A549 (cell line): ENCODE measurements around the gene PDZK1IP1. TPM values are rescaled to one million over a fixed set of nuclear protein-coding genes. Genes with fewer than 3 reads are reported as not detected.

Source experiments
- ATAC-seq, 2 experiments: fragments of 200-7000 bp in 1 of 2; fragments of >200 bp in 1 of 2; cut with Nextera tagmentation in 1 of 2; cut with Tn5 transposase in 1 of 2; 3 replicates each; pipeline versions ENCODE4 v1.8.0 to v1.9.1; 2018 to 2020; ENCODE audit warnings: mild to moderate bottlenecking in 1 of 2, moderate library complexity in 1 of 2
- CTCF ChIA-PET: fragments of 300-600 bp; sonication (Branson Sonifier 250); formaldehyde crosslinking; extraction: SDS; loops from one replicate; lab custom pipeline; 2021; ENCODE audit warnings: antibody characterized with exemption, inconsistent platforms; lab: Yijun Ruan, JAX
- POLR2A ChIA-PET: fragments of 350-600 bp; formaldehyde crosslinking; extraction: SDS; loops from one replicate; lab custom pipeline; 2021; ENCODE audit warnings: antibody characterized with exemption, inconsistent platforms; lab: Yijun Ruan, JAX
- DNase-seq, 2 experiments: peaks; one replicate each; pipeline versions ENCODE4 v3.0.0 to v3.0.0-alpha.2; 2011 to 2016; ENCODE audit warnings: low read depth in 1 of 2, low spot score in 1 of 2
- FAIRE-seq: peaks from 2 replicates; lab custom pipeline; 2011; peaks lifted over from hg19 to GRCh38; lab: Jason Lieb, UNC
- H3K27ac ChIP-seq, 2 experiments: fragments of >200 bp; sonication (Bioruptor Twin); formaldehyde crosslinking; 3 replicates each; pipeline ENCODE4 v1.5.1; 2016 to 2017
- H3K4me1 ChIP-seq: fragments of >200 bp; sonication (Bioruptor Twin); formaldehyde crosslinking; 3 replicates; pipeline ENCODE4 v1.6.1; 2016
- H3K4me2 ChIP-seq: fragments of >200 bp; sonication (Bioruptor Twin); formaldehyde crosslinking; 3 replicates; pipeline ENCODE4 v1.6.1; 2016
- H3K4me3 ChIP-seq: fragments of >200 bp; sonication (Bioruptor Twin); formaldehyde crosslinking; 3 replicates; pipeline ENCODE4 v1.5.1; 2016
- H3K9me3 ChIP-seq: fragments of >200 bp; sonication (Bioruptor Twin); formaldehyde crosslinking; 3 replicates; pipeline ENCODE4 v1.6.1; 2016
- CEBPB ChIP-seq, 2 experiments: fragments of >200 bp in 1 of 2; sonication (Bioruptor Twin) in 1 of 2; formaldehyde crosslinking in 1 of 2; IDR thresholded peaks; 2 replicates each; pipeline ENCODE4 v1.6.1; 2012 to 2016
- CHD2 ChIP-seq: fragments of 150-350 bp; IDR thresholded peaks from 2 replicates; pipeline ENCODE4 v1.6.1; 2014; ENCODE audit warnings: low read length; ENCODE audit not compliant: partially characterized antibody
- EHMT2 ChIP-seq: fragments of 200-600 bp; sonication (generic); IDR thresholded peaks from 2 replicates; pipeline ENCODE4 v1.6.1; 2016; ENCODE audit warnings: antibody characterized with exemption, low read depth, mild to moderate bottlenecking, moderate library complexity
- ESRRA ChIP-seq: fragments of 150-350 bp; IDR thresholded peaks from 2 replicates; pipeline ENCODE4 v1.6.1; 2014; ENCODE audit warnings: mild to moderate bottlenecking, low read length, borderline replicate concordance
- FOSL2 ChIP-seq, 2 experiments: fragments of 450-650 bp in 1 of 2; fragments of >200 bp in 1 of 2; sonication (Bioruptor Twin) in 1 of 2; formaldehyde crosslinking; IDR thresholded peaks; 2 replicates each; pipeline versions ENCODE4 v1.5.0 to v1.6.1; 2016 to 2020; ENCODE audit warnings: mild to moderate bottlenecking in 1 of 2, moderate library complexity in 1 of 2
- FOXS1 ChIP-seq: fragments of 250-450 bp; sonication (Bioruptor Pico); IDR thresholded peaks from 2 replicates; pipeline ENCODE4 v1.5.0; 2020; ENCODE audit warnings: mild to moderate bottlenecking, moderate library complexity
- GATA3 ChIP-seq: IDR thresholded peaks from 2 replicates; pipeline ENCODE4 v1.6.1; 2012; ENCODE audit warnings: borderline replicate concordance
- HDAC2 ChIP-seq: fragments of 200-600 bp; sonication (generic); IDR thresholded peaks from 2 replicates; pipeline ENCODE4 v1.6.1; 2016
- HES2 ChIP-seq: fragments of >200 bp; sonication (Bioruptor Twin); formaldehyde crosslinking; IDR thresholded peaks from 2 replicates; pipeline ENCODE4 v1.6.1; 2016
- HEYL ChIP-seq: fragments of 250-450 bp; sonication (Bioruptor Pico); IDR thresholded peaks from 2 replicates; pipeline ENCODE4 v1.8.0; 2021; ENCODE audit warnings: mild to moderate bottlenecking, moderate library complexity
- HMGXB4 ChIP-seq: fragments of 250-450 bp; sonication (Bioruptor Pico); IDR thresholded peaks from 2 replicates; pipeline ENCODE4 v1.5.0; 2021; ENCODE audit warnings: mild to moderate bottlenecking, moderate library complexity, borderline replicate concordance
- HOXA7 ChIP-seq: fragments of 250-450 bp; sonication (Bioruptor Pico); IDR thresholded peaks from 2 replicates; pipeline ENCODE4 v1.5.0; 2020; ENCODE audit warnings: mild to moderate bottlenecking, moderate library complexity
- HOXB5 ChIP-seq: fragments of 250-450 bp; sonication (Bioruptor Pico); IDR thresholded peaks from 2 replicates; pipeline ENCODE4 v1.5.0; 2020; ENCODE audit warnings: mild to moderate bottlenecking, moderate library complexity
- JUN ChIP-seq, 2 experiments: fragments of >200 bp; sonication (Bioruptor Twin); formaldehyde crosslinking; IDR thresholded peaks; 2 replicates in 1 of 2; 3 replicates in 1 of 2; pipeline ENCODE4 v1.6.1; 2016 to 2017
- KDM5A ChIP-seq: fragments of 200-600 bp; sonication (generic); IDR thresholded peaks from 2 replicates; pipeline ENCODE4 v1.6.1; 2016; ENCODE audit warnings: antibody characterized with exemption, mild to moderate bottlenecking
- MYC ChIP-seq: IDR thresholded peaks from 2 replicates; pipeline ENCODE4 v1.6.1; 2012; ENCODE audit warnings: mild to moderate bottlenecking, inconsistent platforms, low read length, improper control_type of control experiment, borderline replicate concordance
- NPAS2 ChIP-seq: fragments of 250-450 bp; sonication (Bioruptor Pico); IDR thresholded peaks from 2 replicates; pipeline ENCODE4 v1.8.0; 2022; ENCODE audit warnings: mild to moderate bottlenecking, moderate library complexity, borderline replicate concordance
- RAD21 ChIP-seq, 2 experiments: fragments of >200 bp in 1 of 2; sonication (Bioruptor Twin) in 1 of 2; formaldehyde crosslinking in 1 of 2; IDR thresholded peaks in 1 of 2; conservative IDR thresholded peaks in 1 of 2; 2 replicates in 1 of 2; 3 replicates in 1 of 2; pipeline ENCODE4 v1.6.1; 2012 to 2018; ENCODE audit warnings: inconsistent platforms in 1 of 2
- RARB ChIP-seq: fragments of 250-450 bp; sonication (Bioruptor Pico); IDR thresholded peaks from 2 replicates; pipeline ENCODE4 v1.8.0; 2021; ENCODE audit warnings: mild to moderate bottlenecking, moderate library complexity
- RNF2 ChIP-seq: fragments of 200-600 bp; sonication (generic); IDR thresholded peaks from 2 replicates; pipeline ENCODE4 v1.6.1; 2016; ENCODE audit warnings: low read depth, mild to moderate bottlenecking, antibody characterized with exemption, moderate library complexity, borderline replicate concordance
- SMC3 ChIP-seq: fragments of >200 bp; sonication (Bioruptor Twin); formaldehyde crosslinking; IDR thresholded peaks from 3 replicates; pipeline ENCODE4 v1.6.1; 2018; ENCODE audit warnings: inconsistent platforms
- SREBF2 ChIP-seq: fragments of 450-650 bp; IDR thresholded peaks from 2 replicates; pipeline ENCODE4 v1.6.1; 2014; ENCODE audit warnings: mild to moderate bottlenecking, moderate library complexity
- ZC3H11A ChIP-seq: fragments of 450-650 bp; IDR thresholded peaks from 2 replicates; pipeline ENCODE4 v1.6.1; 2014; ENCODE audit warnings: antibody characterized with exemption, mild to moderate bottlenecking
- ZFP36 ChIP-seq: fragments of 450-650 bp; IDR thresholded peaks from 2 replicates; pipeline ENCODE4 v1.6.1; 2014; ENCODE audit warnings: borderline replicate concordance; ENCODE audit not compliant: partially characterized antibody
- ZNF302 ChIP-seq: fragments of 250-450 bp; sonication (Bioruptor Pico); IDR thresholded peaks from 2 replicates; pipeline ENCODE4 v1.9.0; 2021; ENCODE audit warnings: inconsistent platforms, mild to moderate bottlenecking, moderate library complexity
- WGBS: methylation state at CpG from one replicate; pipeline ENCODE4 v1.1.6; 2017; ENCODE audit errors: missing lambda C conversion rate; 5-methylcytosine and 5-hydroxymethylcytosine counted together
- polyA plus RNA-seq, 4 experiments: library from polyadenylated mRNA; depleted of rRNA in 3 of 4; stranded (reverse); fragments of >200 nt; fragmentation: RNase III in 1 of 4; extraction: RNeasy Plus Mini Kit Qiagen cat#74134 plus additional on column Dnase treatment in 1 of 4; gene quantifications; 2 replicates in 3 of 4; 3 replicates in 1 of 4; pipeline ENCODE4 v1.2.3, GENCODE V29; 2011 to 2017
- TF ChIP-seq, protein P1 (sequence below): fragments of 150-350 bp; IDR thresholded peaks from 2 replicates; pipeline ENCODE4 v1.6.1; 2014; ENCODE audit warnings: low read depth, mild to moderate bottlenecking, low read length
- TF ChIP-seq, protein P2 (sequence below): fragments of 200-600 bp; sonication (generic); IDR thresholded peaks from 2 replicates; pipeline ENCODE4 v1.6.1; 2016; ENCODE audit warnings: antibody characterized with exemption, mild to moderate bottlenecking, moderate library complexity

The PDZK1IP1 gene
- polyA plus RNA-seq, 2 of the 4 experiments (the other 2 are of a cell fraction): 2.2 to 6.4 TPM

DNA sequence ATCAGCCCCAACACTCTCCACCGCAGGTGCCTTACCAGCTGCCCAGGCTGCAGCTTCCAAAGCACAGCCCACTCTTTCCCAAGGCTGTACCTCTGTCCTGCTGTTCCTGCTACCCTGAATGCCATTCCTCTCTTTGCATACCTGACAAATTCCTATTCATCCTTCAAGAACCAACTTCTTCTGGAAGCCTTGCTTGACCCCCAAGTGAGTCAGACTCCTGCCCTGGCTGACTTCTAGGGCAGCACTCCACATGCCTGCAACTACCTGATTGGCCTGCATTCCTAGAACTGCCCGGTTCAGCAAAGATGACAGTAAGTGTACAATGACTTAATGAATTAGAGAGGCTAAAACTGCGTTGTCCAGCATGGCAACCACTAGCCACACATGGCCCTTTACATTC, 20.8 kb upstream of the PDZK1IP1 start:
- Histone ChIP-seq H3K4me2 (no peak overlapping the region), H3K27ac (no peak overlapping the region), H3K4me3 (no peak overlapping the region), H3K9me3 (no peaks in the 10 kb centered on the region), H3K4me1 (no peaks in the 10 kb centered on the region)
- CTCF ChIA-PET: interaction anchor here (1.2 kb wide), 1 partner anchor 17 kb away, joined by 4 read pairs; no protein-coding TSS in a partner anchor
- FAIRE-seq (no peak), DNase-seq (no peak), ATAC-seq (no peak)
- POLR2A ChIA-PET: no interaction called here
- 48% methylated on average over 3 of the region's 3 CpGs for WGBS
- TF ChIP-seq CHD2 (no peak), RNF2 (no peak), ZFP36 (no peak), CEBPB (IDR thresholded peaks at IDR 0.05) (no peak), HEYL (no peak)
- TF ChIP-seq, protein P1, sequence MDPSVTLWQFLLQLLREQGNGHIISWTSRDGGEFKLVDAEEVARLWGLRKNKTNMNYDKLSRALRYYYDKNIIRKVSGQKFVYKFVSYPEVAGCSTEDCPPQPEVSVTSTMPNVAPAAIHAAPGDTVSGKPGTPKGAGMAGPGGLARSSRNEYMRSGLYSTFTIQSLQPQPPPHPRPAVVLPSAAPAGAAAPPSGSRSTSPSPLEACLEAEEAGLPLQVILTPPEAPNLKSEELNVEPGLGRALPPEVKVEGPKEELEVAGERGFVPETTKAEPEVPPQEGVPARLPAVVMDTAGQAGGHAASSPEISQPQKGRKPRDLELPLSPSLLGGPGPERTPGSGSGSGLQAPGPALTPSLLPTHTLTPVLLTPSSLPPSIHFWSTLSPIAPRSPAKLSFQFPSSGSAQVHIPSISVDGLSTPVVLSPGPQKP: no peak

DNA sequence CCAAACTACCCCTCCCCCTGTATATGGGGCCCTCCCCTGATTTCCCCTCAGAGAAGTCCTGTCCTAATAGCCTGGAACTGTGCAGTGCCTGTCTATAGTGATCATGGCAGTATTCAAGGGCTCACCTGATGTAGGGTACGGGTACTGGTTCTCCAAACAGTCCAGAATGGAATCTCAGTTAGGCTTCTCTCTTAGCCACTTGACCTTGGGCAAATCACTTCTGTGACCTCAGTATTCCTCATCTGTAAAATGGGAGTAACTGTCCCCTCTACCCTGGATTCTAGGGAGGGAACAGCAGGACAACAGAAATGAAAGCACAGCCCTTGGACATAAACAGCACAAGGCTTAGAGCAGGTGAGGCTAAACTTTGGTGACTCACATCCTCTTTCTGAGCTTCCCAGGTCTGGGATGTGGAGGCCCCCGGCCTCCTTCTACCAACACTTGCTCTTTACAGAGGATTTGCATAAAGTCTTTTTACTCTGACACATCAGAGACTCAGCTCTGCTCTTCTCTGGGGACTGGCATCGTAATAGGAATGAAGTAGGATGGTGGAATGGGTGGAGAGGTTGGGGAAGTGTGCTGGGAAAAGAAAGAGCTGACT, 20.0 kb upstream of the PDZK1IP1 start:
- H3K27ac ChIP-seq: no peak overlapping the region
- FAIRE-seq: no peak
- ChIA-PET POLR2A (no interaction called here), CTCF (interaction anchor here (1.2 kb wide), 1 partner anchor 16 kb away, joined by 4 read pairs; no protein-coding TSS in a partner anchor)
- no peak for DNase-seq
- TF ChIP-seq ZC3H11A (no peak), KDM5A (no peak), RARB (CRISPR knock-in tag) (no peak), CEBPB (IDR thresholded peaks at IDR 0.05) (no peak), ESRRA (no peak), HOXB5 (CRISPR knock-in tag) (no peak), HEYL (no peak), ZFP36 (no peak), HOXA7 (CRISPR knock-in tag) (no peak), EHMT2 (no peak), FOSL2 (IDR thresholded peaks at IDR 0.05) (no peak), FOSL2 (CRISPR knock-in tag; IDR thresholded peaks at IDR 0.05) (no peak), HDAC2 (no peak), HES2 (no peak)
- no peak for ATAC-seq
- 59% methylated on average over 3 of the region's 3 CpGs for WGBS
- H3K9me3 ChIP-seq: no peaks in the 10 kb centered on the region
- H3K4me1 ChIP-seq: no peaks in the 10 kb centered on the region
- H3K4me2 ChIP-seq: no peak overlapping the region
- no peak overlapping the region for H3K4me3 ChIP-seq

GRCh38 chr1:47209091-47209490, 19.3 kb upstream of the PDZK1IP1 start:
- TF ChIP-seq GATA3 (no peak), SMC3 (no peak), RARB (CRISPR knock-in tag) (no peak), HOXB5 (CRISPR knock-in tag) (no peak), FOXS1 (CRISPR knock-in tag) (no peak), NPAS2 (CRISPR knock-in tag) (no peak), HMGXB4 (no peak), ZNF302 (CRISPR knock-in tag) (no peak), JUN (IDR thresholded peaks at IDR 0.05) (no peak), ZC3H11A (no peak), RAD21 (conservative IDR thresholded peaks at IDR 0.05 in 1 of 2, IDR thresholded peaks at IDR 0.05 in 1 of 2) (no peak), KDM5A (no peak), SREBF2 (no peak), ZFP36 (no peak), MYC (no peak)
- TF ChIP-seq, protein P2, sequence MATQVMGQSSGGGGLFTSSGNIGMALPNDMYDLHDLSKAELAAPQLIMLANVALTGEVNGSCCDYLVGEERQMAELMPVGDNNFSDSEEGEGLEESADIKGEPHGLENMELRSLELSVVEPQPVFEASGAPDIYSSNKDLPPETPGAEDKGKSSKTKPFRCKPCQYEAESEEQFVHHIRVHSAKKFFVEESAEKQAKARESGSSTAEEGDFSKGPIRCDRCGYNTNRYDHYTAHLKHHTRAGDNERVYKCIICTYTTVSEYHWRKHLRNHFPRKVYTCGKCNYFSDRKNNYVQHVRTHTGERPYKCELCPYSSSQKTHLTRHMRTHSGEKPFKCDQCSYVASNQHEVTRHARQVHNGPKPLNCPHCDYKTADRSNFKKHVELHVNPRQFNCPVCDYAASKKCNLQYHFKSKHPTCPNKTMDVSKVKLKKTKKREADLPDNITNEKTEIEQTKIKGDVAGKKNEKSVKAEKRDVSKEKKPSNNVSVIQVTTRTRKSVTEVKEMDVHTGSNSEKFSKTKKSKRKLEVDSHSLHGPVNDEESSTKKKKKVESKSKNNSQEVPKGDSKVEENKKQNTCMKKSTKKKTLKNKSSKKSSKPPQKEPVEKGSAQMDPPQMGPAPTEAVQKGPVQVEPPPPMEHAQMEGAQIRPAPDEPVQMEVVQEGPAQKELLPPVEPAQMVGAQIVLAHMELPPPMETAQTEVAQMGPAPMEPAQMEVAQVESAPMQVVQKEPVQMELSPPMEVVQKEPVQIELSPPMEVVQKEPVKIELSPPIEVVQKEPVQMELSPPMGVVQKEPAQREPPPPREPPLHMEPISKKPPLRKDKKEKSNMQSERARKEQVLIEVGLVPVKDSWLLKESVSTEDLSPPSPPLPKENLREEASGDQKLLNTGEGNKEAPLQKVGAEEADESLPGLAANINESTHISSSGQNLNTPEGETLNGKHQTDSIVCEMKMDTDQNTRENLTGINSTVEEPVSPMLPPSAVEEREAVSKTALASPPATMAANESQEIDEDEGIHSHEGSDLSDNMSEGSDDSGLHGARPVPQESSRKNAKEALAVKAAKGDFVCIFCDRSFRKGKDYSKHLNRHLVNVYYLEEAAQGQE: no peak
- FAIRE-seq: no peak
- Histone ChIP-seq H3K4me1 (no peaks in the 10 kb centered on the region), H3K9me3 (no peaks in the 10 kb centered on the region), H3K27ac (no peak overlapping the region), H3K4me2 (no peak overlapping the region), H3K4me3 (no peak overlapping the region)
- DNase-seq: no peak
- no peak for ATAC-seq
- WGBS: 49% methylated on average over 5 of the region's 8 CpGs
- POLR2A ChIA-PET: no interaction called here
- CTCF ChIA-PET: no interaction called here
